Measurements from ENCODE around the gene ZNF385A.

Gene ZNF385A, protein sequence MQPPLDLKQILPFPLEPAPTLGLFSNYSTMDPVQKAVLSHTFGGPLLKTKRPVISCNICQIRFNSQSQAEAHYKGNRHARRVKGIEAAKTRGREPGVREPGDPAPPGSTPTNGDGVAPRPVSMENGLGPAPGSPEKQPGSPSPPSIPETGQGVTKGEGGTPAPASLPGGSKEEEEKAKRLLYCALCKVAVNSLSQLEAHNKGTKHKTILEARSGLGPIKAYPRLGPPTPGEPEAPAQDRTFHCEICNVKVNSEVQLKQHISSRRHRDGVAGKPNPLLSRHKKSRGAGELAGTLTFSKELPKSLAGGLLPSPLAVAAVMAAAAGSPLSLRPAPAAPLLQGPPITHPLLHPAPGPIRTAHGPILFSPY

GRCh38 chr12:54384591-54385041, at the start of gene ZNF385A:
Gene ZNF385A, minus strand, starts transcription at chr12:54384733. Its CDS starts 219 bp downstream, at chr12:54384514.
- DNase-seq (ENCODE audit: low read depth in 2 of 2) = no peak

DNA sequence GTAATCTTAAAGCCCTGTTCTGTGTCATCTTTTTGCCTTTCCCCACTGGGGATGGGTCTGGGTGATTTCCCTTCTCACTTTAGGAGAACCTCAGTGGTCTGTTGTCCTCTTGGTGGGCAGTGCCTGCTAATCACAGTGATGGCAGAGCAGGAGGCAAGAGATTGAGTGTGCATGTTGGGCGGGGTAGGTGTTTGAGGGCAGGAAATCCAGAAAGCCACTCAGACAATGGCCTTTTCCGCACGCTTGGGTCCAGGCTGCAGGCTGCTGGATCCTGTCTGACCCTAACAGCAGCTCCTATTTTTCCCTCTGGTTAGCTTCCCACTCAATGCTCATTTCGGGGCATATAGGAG, 48.3 kb upstream of the ZNF385A start:
- no peak for DNase-seq (ENCODE audit: low read depth in 2 of 2)

- DNase-seq (ENCODE audit: low read depth in 2 of 2) = no peak
Measured at GRCh38 chr12:54431911-54432814, 47.6 kb upstream of the ZNF385A start.

DNA sequence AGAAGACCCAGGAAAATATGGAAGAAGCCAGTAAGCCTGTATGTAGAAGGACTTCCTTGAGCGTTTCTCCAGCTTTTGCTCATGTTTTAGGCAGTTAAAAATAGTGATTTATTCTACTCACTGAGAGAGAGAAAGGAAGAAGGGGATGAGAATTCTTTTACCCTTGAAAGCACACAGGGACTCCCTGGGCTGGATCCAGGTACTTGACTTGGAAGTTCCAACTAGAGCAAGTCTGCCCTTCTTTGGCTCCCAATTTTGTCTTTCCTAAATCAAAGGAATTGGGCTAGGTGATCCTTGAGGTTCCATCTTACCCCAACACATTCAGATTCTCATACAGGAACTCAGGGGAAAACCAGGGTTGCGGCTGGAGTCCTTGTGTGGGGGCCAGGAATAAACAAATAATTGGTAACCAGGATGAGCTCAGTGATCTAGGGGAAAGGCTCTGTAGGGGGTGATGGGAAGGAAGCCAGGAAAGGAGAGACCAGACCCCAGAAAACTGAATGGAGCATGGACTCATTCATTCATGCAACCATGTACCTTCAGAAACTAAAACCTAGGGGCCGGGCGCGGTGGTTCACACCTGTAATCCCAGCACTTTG, 46.0 kb upstream of the ZNF385A start:
- DNase-seq (ENCODE audit: low read depth in 2 of 2) = no peak

GRCh38 chr12:54429014-54429471, 44.5 kb upstream of the ZNF385A start:
- DNase-seq (ENCODE audit: low read depth in 2 of 2) = no peak

DNA sequence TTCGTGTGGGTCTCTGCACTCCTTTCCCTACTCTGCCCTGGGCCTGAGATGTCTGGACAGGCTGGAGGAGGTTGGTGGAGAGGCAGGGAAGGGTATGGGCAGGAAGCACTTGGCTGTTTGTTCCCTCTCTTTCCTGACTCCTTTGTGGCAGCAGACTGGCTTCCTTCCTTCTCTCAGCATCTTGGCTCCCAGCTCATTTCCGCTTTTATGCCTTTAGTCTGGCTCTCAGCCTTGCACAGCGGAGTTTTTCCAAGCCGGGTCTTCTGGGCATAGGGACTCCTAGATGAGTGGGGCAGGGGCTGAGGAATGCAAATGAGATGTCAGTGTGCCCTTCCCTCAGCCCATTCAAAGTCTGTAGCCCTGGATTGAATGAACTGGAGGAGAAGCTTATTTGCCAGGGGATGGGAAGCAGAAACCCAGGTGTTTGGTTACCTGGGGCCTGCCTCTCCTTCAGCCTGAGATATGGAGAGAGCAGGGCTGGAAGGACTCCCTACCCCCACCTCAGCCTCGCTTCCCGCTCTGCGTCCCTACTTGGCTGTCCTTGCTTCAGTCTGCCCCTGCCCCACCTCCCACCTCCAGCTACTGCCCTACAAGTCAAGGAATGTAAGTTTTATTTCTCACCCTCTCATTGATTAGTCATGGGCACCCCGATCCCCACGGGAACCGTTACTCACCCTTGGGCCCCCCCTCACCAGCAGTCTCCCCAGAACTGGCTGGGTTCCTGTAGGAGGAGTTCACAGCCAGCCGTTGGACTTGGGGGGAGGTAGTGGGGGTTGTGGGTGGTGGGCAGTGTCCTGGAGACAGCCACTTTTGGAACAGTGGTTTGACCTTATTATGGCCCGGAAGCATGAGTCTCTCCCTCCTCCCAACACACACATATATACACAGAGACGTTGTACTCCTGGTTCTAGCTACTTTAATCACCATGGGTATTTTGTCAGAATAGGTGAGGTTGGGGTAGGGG, 43.8 kb upstream of the ZNF385A start:
- no peak for DNase-seq (ENCODE audit: low read depth in 2 of 2)

- no peak for DNase-seq (ENCODE audit: low read depth in 2 of 2)
Measured at GRCh38 chr12:54427106-54427505, 42.6 kb upstream of the ZNF385A start.

DNA sequence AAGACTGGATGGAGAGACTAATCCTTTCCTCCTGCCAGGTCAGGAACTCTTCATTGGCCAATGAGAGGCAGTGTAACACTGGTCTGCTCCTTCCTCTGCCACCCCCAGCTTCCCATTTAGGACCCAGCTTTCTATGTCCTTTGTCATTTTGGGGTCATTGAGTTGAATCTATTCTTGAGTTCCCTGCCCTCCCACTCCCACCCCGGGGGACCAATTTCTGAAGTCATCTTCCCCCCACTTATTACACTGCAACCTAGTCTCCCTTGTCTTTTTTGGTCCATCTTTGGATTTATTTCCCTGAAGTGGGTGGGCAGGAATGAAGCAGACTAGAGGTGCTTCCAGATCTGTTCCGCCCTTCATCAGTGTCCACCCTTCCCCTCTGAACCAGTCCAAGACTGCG, 42.2 kb upstream of the ZNF385A start:
- no peak for DNase-seq (ENCODE audit: low read depth in 2 of 2)

DNA sequence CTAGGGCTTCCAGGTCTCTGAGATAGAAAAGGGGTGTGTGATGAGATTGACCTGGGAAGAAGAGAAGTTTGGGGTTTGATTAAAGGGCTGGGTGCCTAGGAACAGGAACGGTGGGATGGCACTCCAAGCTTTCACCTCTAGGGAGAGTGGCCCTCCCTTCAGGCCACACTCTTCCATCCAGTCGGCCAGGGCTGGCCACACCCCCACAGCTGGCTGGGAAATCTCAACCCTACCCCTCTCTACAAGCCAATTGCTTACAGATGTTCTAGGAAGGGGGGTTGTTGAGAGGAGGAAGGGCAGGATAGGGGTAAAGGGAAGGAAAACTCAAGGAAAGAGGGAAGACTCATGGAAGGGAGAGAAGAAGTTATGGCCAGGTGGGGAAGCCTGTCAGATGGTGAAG, 41.2 kb upstream of the ZNF385A start:
- no peak for DNase-seq (ENCODE audit: low read depth in 2 of 2)

GRCh38 chr12:54424224-54424623, 39.7 kb upstream of the ZNF385A start:
- no peak for DNase-seq (ENCODE audit: low read depth in 2 of 2)

DNA sequence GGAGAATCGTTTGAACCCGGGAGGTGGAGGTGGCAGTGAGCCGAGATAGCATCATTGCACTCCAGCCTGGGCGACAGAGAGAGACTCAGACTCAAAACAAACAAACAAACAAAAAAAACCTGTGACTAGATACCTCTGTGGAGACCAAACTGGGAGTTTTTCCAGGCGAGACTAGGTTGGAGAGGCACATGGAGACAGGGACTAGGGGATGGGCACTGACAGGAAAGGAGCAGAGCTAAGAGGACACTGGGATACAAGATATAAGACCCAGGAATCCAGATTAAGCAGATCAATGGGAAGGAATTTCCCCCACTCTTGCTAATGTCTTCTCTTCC, 39.2 kb upstream of the ZNF385A start:
- DNase-seq (ENCODE audit: low read depth in 2 of 2) = no peak

GRCh38 chr12:54421879-54422250, 37.3 kb upstream of the ZNF385A start:
- no peak for DNase-seq (ENCODE audit: low read depth in 2 of 2)

- no peak for DNase-seq (ENCODE audit: low read depth in 2 of 2)
Measured at GRCh38 chr12:54421175-54421878, 36.8 kb upstream of the ZNF385A start.

- DNase-seq (ENCODE audit: low read depth in 2 of 2) = no peak
Measured at GRCh38 chr12:54420766-54421144, 36.2 kb upstream of the ZNF385A start.

GRCh38 chr12:54419088-54419887, 34.8 kb upstream of the ZNF385A start, which contains the start of gene ITGA5:
Gene ITGA5, minus strand, starts transcription at chr12:54419266. Its CDS starts 68 bp downstream, at chr12:54419198.
- DNase-seq (ENCODE audit: low read depth in 2 of 2) = no peak

DNA sequence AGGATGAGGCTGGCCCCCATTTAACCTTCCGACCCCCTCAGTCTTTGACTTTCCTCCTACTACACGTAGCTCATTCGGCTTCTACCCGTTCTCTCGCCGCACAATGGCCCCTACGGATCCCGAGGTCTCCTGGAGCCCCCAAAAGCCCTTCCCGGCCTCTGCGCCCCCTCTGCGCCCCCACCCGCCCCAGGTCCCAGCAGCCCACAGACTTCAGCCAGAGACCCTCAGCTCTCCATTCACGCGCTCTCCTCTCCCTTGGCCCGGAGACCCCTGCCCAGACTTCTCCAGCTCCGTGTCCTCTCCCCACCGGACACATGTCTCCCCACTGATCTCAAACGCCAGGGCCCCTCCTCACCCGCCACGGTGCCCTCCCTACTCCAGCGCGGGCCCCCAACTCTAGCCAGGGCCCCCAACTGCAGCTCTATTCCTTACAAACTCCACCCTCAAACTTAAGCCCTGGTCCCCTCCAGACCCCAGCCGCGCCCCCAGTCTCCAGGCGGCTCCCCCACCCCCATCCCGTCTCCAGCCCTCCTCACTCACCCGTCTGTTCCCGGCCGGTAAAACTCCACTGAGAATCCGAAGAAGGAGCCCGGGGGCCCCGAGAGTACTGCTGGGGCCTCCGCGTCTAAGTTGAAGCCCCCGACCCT, 34.0 kb upstream of the ZNF385A start:
- DNase-seq (ENCODE audit: low read depth in 2 of 2) = no peak

- no peak for DNase-seq (ENCODE audit: low read depth in 2 of 2)
Measured at GRCh38 chr12:54417712-54418440, 33.3 kb upstream of the ZNF385A start.

Data from activated CD8-positive, alpha-beta memory T cell treated with anti-CD3 and anti-CD28 coated beads for 4 hours (primary cell).